ENCODE data around the gene MAPK8IP2.

MAPK8IP2 gene

GRCh38 chr22:50626314-50626849, 25.8 kb downstream of the MAPK8IP2 start:
- H3K36me3 ChIP-seq (ENCODE audit: insufficient read depth, insufficient read length, low read length) = peaks cover 12% of the 10 kb centered on the region
- peaks cover 7% of the 10 kb centered on the region for H3K4me1 ChIP-seq (ENCODE audit: insufficient read depth, insufficient read length)
- H3K4me3 ChIP-seq (ENCODE audit: insufficient read length, low read depth) = no peak overlapping the region
- no peak for DNase-seq (ENCODE audit: low read depth, low spot score)
- TF ChIP-seq YY1 (IDR thresholded peaks at IDR 0.05; ENCODE audit: insufficient read depth, insufficient read length) (no peak), ZNF274 (IDR thresholded peaks at IDR 0.05; ENCODE audit: low read depth, low read length) (no peak), SUZ12 (IDR thresholded peaks at IDR 0.05; ENCODE audit: extremely low read depth, insufficient read depth, insufficient read length) (no peak)
- H3K9ac ChIP-seq (ENCODE audit: insufficient read length, low read depth) = no peak overlapping the region
- no peaks in the 10 kb centered on the region for H3K9me3 ChIP-seq (ENCODE audit: insufficient read depth, low read length)
- no peaks in the 10 kb centered on the region for H3K27me3 ChIP-seq (ENCODE audit: insufficient read depth, insufficient read length)

GRCh38 chr22:50626850-50627641, 26.5 kb downstream of the MAPK8IP2 start:
- peaks cover 7% of the 10 kb centered on the region for H3K4me1 ChIP-seq (ENCODE audit: insufficient read depth, insufficient read length)
- no peaks in the 10 kb centered on the region for H3K27me3 ChIP-seq (ENCODE audit: insufficient read depth, insufficient read length)
- H3K36me3 ChIP-seq (ENCODE audit: insufficient read depth, insufficient read length, low read length) = peaks cover 12% of the 10 kb centered on the region
- no peaks in the 10 kb centered on the region for H3K9me3 ChIP-seq (ENCODE audit: insufficient read depth, low read length)
- peak overlapping the region; percentile 79 for H3K9ac ChIP-seq (ENCODE audit: insufficient read length, low read depth)
- no peak for DNase-seq (ENCODE audit: low read depth, low spot score)
- TF ChIP-seq YY1 (IDR thresholded peaks at IDR 0.05; ENCODE audit: insufficient read depth, insufficient read length) = no peak
- no peak for TF ChIP-seq SUZ12 (IDR thresholded peaks at IDR 0.05; ENCODE audit: extremely low read depth, insufficient read depth, insufficient read length)
- TF ChIP-seq ZNF274 (IDR thresholded peaks at IDR 0.05; ENCODE audit: low read depth, low read length) = no peak
- H3K4me3 ChIP-seq (ENCODE audit: insufficient read length, low read depth) = peak overlapping the region; percentile 75

GRCh38 chr22:50627642-50628542, 27.3 kb downstream of the MAPK8IP2 start, which contains the start of gene ARSA:
Gene ARSA (minus strand): TSS chr22:50628152. CDS start chr22:50627779, 373 bp downstream.
- Histone ChIP-seq H3K9ac (ENCODE audit: insufficient read length, low read depth) (peak within 1 kb of the TSS; percentile 82), H3K4me3 (ENCODE audit: insufficient read length, low read depth) (peak within 1 kb of the TSS; percentile 75), H3K27me3 (ENCODE audit: insufficient read depth, insufficient read length) (no peaks in the 10 kb centered on the region), H3K4me1 (ENCODE audit: insufficient read depth, insufficient read length) (peaks cover 6% of the 10 kb centered on the region), H3K36me3 (ENCODE audit: insufficient read depth, insufficient read length, low read length) (peaks cover 12% of the 10 kb centered on the region), H3K9me3 (ENCODE audit: insufficient read depth, low read length) (no peaks in the 10 kb centered on the region)
- no peak for TF ChIP-seq SUZ12 (IDR thresholded peaks at IDR 0.05; ENCODE audit: extremely low read depth, insufficient read depth, insufficient read length)
- no peak for TF ChIP-seq YY1 (IDR thresholded peaks at IDR 0.05; ENCODE audit: insufficient read depth, insufficient read length)
- TF ChIP-seq ZNF274 (IDR thresholded peaks at IDR 0.05; ENCODE audit: low read depth, low read length) = no peak
- no peak for DNase-seq (ENCODE audit: low read depth, low spot score)

- peaks cover 5% of the 10 kb centered on the region for H3K4me1 ChIP-seq (ENCODE audit: insufficient read depth, insufficient read length)
- H3K9ac ChIP-seq (ENCODE audit: insufficient read length, low read depth) = peak overlapping the region; percentile 82
- H3K27me3 ChIP-seq (ENCODE audit: insufficient read depth, insufficient read length) = no peaks in the 10 kb centered on the region
- peaks cover 12% of the 10 kb centered on the region for H3K36me3 ChIP-seq (ENCODE audit: insufficient read depth, insufficient read length, low read length)
- no peaks in the 10 kb centered on the region for H3K9me3 ChIP-seq (ENCODE audit: insufficient read depth, low read length)
- TF ChIP-seq YY1 (IDR thresholded peaks at IDR 0.05; ENCODE audit: insufficient read depth, insufficient read length) (no peak), SUZ12 (IDR thresholded peaks at IDR 0.05; ENCODE audit: extremely low read depth, insufficient read depth, insufficient read length) (no peak), ZNF274 (IDR thresholded peaks at IDR 0.05; ENCODE audit: low read depth, low read length) (no peak)
- peak overlapping the region; percentile 69 for H3K4me3 ChIP-seq (ENCODE audit: insufficient read length, low read depth)
- DNase-seq (ENCODE audit: low read depth, low spot score) = no peak
These were observed 28.0 kb downstream of the MAPK8IP2 start for GRCh38 chr22:50628543-50629134.

- TF ChIP-seq SUZ12 (IDR thresholded peaks at IDR 0.05; ENCODE audit: extremely low read depth, insufficient read depth, insufficient read length) (no peak), ZNF274 (IDR thresholded peaks at IDR 0.05; ENCODE audit: low read depth, low read length) (no peak), YY1 (IDR thresholded peaks at IDR 0.05; ENCODE audit: insufficient read depth, insufficient read length) (no peak)
These were observed 29.8 kb downstream of the MAPK8IP2 start for GRCh38 chr22:50630376-50630775.

GRCh38 chr22:50633086-50633485, 32.5 kb downstream of the MAPK8IP2 start:
- TF ChIP-seq YY1 (IDR thresholded peaks at IDR 0.05; ENCODE audit: insufficient read depth, insufficient read length) (no peak), SUZ12 (IDR thresholded peaks at IDR 0.05; ENCODE audit: extremely low read depth, insufficient read depth, insufficient read length) (no peak), ZNF274 (IDR thresholded peaks at IDR 0.05; ENCODE audit: low read depth, low read length) (no peak)
- H3K4me1 ChIP-seq (ENCODE audit: insufficient read depth, insufficient read length) = peaks cover 5% of the 10 kb centered on the region
- H3K9me3 ChIP-seq (ENCODE audit: insufficient read depth, low read length) = no peaks in the 10 kb centered on the region
- H3K4me3 ChIP-seq (ENCODE audit: insufficient read length, low read depth) = no peak overlapping the region
- H3K36me3 ChIP-seq (ENCODE audit: insufficient read depth, insufficient read length, low read length) = no peaks in the 10 kb centered on the region
- no peaks in the 10 kb centered on the region for H3K27me3 ChIP-seq (ENCODE audit: insufficient read depth, insufficient read length)
- H3K9ac ChIP-seq (ENCODE audit: insufficient read length, low read depth) = no peak overlapping the region
- no peak for DNase-seq (ENCODE audit: low read depth, low spot score)

More at GRCh38 chr22:50630376-50630775, 29.8 kb downstream of the MAPK8IP2 start:
- Histone ChIP-seq H3K4me1 (ENCODE audit: insufficient read depth, insufficient read length) (peaks cover 5% of the 10 kb centered on the region), H3K9me3 (ENCODE audit: insufficient read depth, low read length) (no peaks in the 10 kb centered on the region), H3K27me3 (ENCODE audit: insufficient read depth, insufficient read length) (no peaks in the 10 kb centered on the region), H3K4me3 (ENCODE audit: insufficient read length, low read depth) (no peak overlapping the region), H3K9ac (ENCODE audit: insufficient read length, low read depth) (no peak overlapping the region), H3K36me3 (ENCODE audit: insufficient read depth, insufficient read length, low read length) (peaks cover 6% of the 10 kb centered on the region)
- DNase-seq (ENCODE audit: low read depth, low spot score) = no peak
